IgD-negative memory B cell (primary cell): ENCODE results near the gene CALCR. TPM values are rescaled to one million over a fixed set of nuclear protein-coding genes. Genes with fewer than 3 reads are reported as not detected.
"Not testable (repeated sequence)": the region's sequence is repeated elsewhere in the genome, so short reads cannot be mapped to it uniquely, and the experiment has no call there.

Source experiments
- H3K27ac Mint-ChIP-seq, 3 donors: one replicate each; pipeline ENCODE4 v1.8.0; 2020 to 2022; ENCODE audit warnings: mild to moderate bottlenecking in 3 of 3, mixed read lengths in 3 of 3, moderate library complexity in 1 of 3
- H3K27me3 Mint-ChIP-seq: one replicate; pipeline ENCODE4 v1.8.0; 2021; ENCODE audit warnings: mixed read lengths
- H3K36me3 Mint-ChIP-seq: one replicate; pipeline ENCODE4 v1.8.0; 2020; ENCODE audit warnings: mild to moderate bottlenecking, mixed read lengths
- H3K4me1 Mint-ChIP-seq, 3 donors: one replicate each; pipeline ENCODE4 v1.8.0; 2020 to 2022; ENCODE audit warnings: mixed read lengths in 3 of 3, mild to moderate bottlenecking in 1 of 3
- H3K4me3 Mint-ChIP-seq, 4 donors: one replicate each; pipeline ENCODE4 v1.8.0; 2020 to 2022; ENCODE audit warnings: mild to moderate bottlenecking in 4 of 4, mixed read lengths in 4 of 4, moderate library complexity in 3 of 4
- H3K9me3 Mint-ChIP-seq, 3 donors: one replicate each; pipeline ENCODE4 v1.8.0; 2020 to 2021; ENCODE audit warnings: mixed read lengths in 3 of 3, mild to moderate bottlenecking in 1 of 3
- polyA plus RNA-seq: library from polyadenylated mRNA; unstranded; fragments of 300-500 nt; fragmentation: Illumina TruSeq; gene quantifications from one replicate; pipeline ENCODE4 v1.2.3, GENCODE V29; 2021

The CALCR gene
- polyA plus RNA-seq, 1 donor from 2014 or later, result not detected

- peaks cover 3 to 5% (median 5%) of the 10 kb centered on the region in 3 donors for H3K4me1 Mint-ChIP-seq
- H3K9me3 Mint-ChIP-seq, result no peaks in the 10 kb centered on the region
- no peaks in the 10 kb centered on the region for H3K27me3 Mint-ChIP-seq
- no peaks in the 10 kb centered on the region for H3K36me3 Mint-ChIP-seq
- H3K27ac Mint-ChIP-seq, result no peak overlapping the region
- H3K4me3 Mint-ChIP-seq, result no peak overlapping the region
Measured at GRCh38 chr7:93535616-93536015, 38.9 kb downstream of the CALCR start.

- Mint-ChIP-seq H3K4me1 (peaks cover 3 to 5% (median 5%) of the 10 kb centered on the region in 3 donors), H3K36me3 (no peaks in the 10 kb centered on the region), H3K27ac (no peak overlapping the region), H3K27me3 (no peaks in the 10 kb centered on the region), H3K4me3 (no peak overlapping the region), H3K9me3 (no peaks in the 10 kb centered on the region)
Measured at GRCh38 chr7:93530701-93531100, 43.8 kb downstream of the CALCR start.

GRCh38 chr7:93516834-93517233 is 57.7 kb downstream of the CALCR start:
- H3K27me3 Mint-ChIP-seq, result no peaks in the 10 kb centered on the region
- H3K36me3 Mint-ChIP-seq, result peaks cover 1% of the 10 kb centered on the region
- no peak overlapping the region for H3K4me3 Mint-ChIP-seq
- no peak overlapping the region for H3K27ac Mint-ChIP-seq
- no peaks in the 10 kb centered on the region for H3K9me3 Mint-ChIP-seq
- peaks cover 0 to 3% (median 0%) of the 10 kb centered on the region in 3 donors for H3K4me1 Mint-ChIP-seq

- Mint-ChIP-seq H3K36me3 (peaks cover 3% of the 10 kb centered on the region), H3K4me3 (no peak overlapping the region), H3K27me3 (no peaks in the 10 kb centered on the region), H3K27ac (no peak overlapping the region), H3K9me3 (no peaks in the 10 kb centered on the region), H3K4me1 (peaks cover 0 to 3% (median 2%) of the 10 kb centered on the region in 3 donors)
Measured at GRCh38 chr7:93515144-93515543, 59.4 kb downstream of the CALCR start.

GRCh38 chr7:93509303-93509702 is 65.2 kb downstream of the CALCR start:
- Mint-ChIP-seq H3K27me3 (no peaks in the 10 kb centered on the region), H3K4me3 (no peak overlapping the region), H3K27ac (no peak overlapping the region), H3K9me3 (no peaks in the 10 kb centered on the region), H3K36me3 (peaks cover 3% of the 10 kb centered on the region), H3K4me1 (peaks cover 0 to 3% (median 2%) of the 10 kb centered on the region in 3 donors)

- Mint-ChIP-seq H3K4me1 (no peaks in the 10 kb centered on the region), H3K4me3 (no peak overlapping the region), H3K36me3 (no peaks in the 10 kb centered on the region), H3K27me3 (peaks cover 5% of the 10 kb centered on the region), H3K27ac (no peak overlapping the region), H3K9me3 (peaks cover 0 to 2% (median 0%) of the 10 kb centered on the region in 3 donors)
Measured at GRCh38 chr7:93503088-93503487, 71.4 kb downstream of the CALCR start.

- not testable (repeated sequence) for H3K27me3 Mint-ChIP-seq, H3K4me1 Mint-ChIP-seq, H3K27ac Mint-ChIP-seq, H3K9me3 Mint-ChIP-seq, H3K4me3 Mint-ChIP-seq, H3K36me3 Mint-ChIP-seq
Measured at GRCh38 chr7:93491860-93492259, 82.7 kb downstream of the CALCR start.

- Mint-ChIP-seq H3K9me3 (no peaks in the 10 kb centered on the region), H3K36me3 (no peaks in the 10 kb centered on the region), H3K27me3 (peaks cover 2% of the 10 kb centered on the region), H3K4me1 (no peaks in the 10 kb centered on the region), H3K27ac (no peak overlapping the region), H3K4me3 (no peak overlapping the region)
Measured at GRCh38 chr7:93476491-93477344, 97.8 kb downstream of the CALCR start.

GRCh38 chr7:93475811-93476210 is 98.7 kb downstream of the CALCR start:
- Mint-ChIP-seq H3K4me3 (no peak overlapping the region), H3K27me3 (peaks cover 2% of the 10 kb centered on the region), H3K36me3 (no peaks in the 10 kb centered on the region), H3K9me3 (no peaks in the 10 kb centered on the region), H3K4me1 (no peaks in the 10 kb centered on the region), H3K27ac (peak overlapping the region in 1 of 3 donors; percentile 72)

- H3K27me3 Mint-ChIP-seq, result peaks cover 2% of the 10 kb centered on the region
- no peak overlapping the region for H3K4me3 Mint-ChIP-seq
- peaks cover 0 to 5% (median 2%) of the 10 kb centered on the region in 3 donors for H3K4me1 Mint-ChIP-seq
- no peaks in the 10 kb centered on the region for H3K36me3 Mint-ChIP-seq
- no peaks in the 10 kb centered on the region for H3K9me3 Mint-ChIP-seq
- no peak overlapping the region for H3K27ac Mint-ChIP-seq
Measured at GRCh38 chr7:93471456-93471855, 103.1 kb downstream of the CALCR start.

GRCh38 chr7:93463764-93464163 is 110.8 kb downstream of the CALCR start:
- Mint-ChIP-seq H3K27ac (no peak overlapping the region), H3K36me3 (no peaks in the 10 kb centered on the region), H3K4me3 (no peak overlapping the region), H3K9me3 (no peaks in the 10 kb centered on the region), H3K4me1 (peaks cover 0 to 2% (median 0%) of the 10 kb centered on the region in 3 donors), H3K27me3 (no peaks in the 10 kb centered on the region)

- Mint-ChIP-seq H3K27ac (no peak overlapping the region), H3K36me3 (no peaks in the 10 kb centered on the region), H3K9me3 (no peaks in the 10 kb centered on the region), H3K4me3 (no peak overlapping the region), H3K27me3 (no peaks in the 10 kb centered on the region), H3K4me1 (no peaks in the 10 kb centered on the region)
Measured at GRCh38 chr7:93461350-93461749, 113.2 kb downstream of the CALCR start.

- Mint-ChIP-seq H3K4me1 (no peaks in the 10 kb centered on the region), H3K36me3 (no peaks in the 10 kb centered on the region), H3K27me3 (peaks cover 5% of the 10 kb centered on the region), H3K27ac (no peak overlapping the region), H3K9me3 (no peaks in the 10 kb centered on the region), H3K4me3 (no peak overlapping the region)
Measured at GRCh38 chr7:93453262-93453661, 121.3 kb downstream of the CALCR start.

- no peak overlapping the region for H3K4me3 Mint-ChIP-seq
- H3K36me3 Mint-ChIP-seq, result no peaks in the 10 kb centered on the region
- no peaks in the 10 kb centered on the region for H3K9me3 Mint-ChIP-seq
Measured at GRCh38 chr7:93448176-93448575, 126.3 kb downstream of the CALCR start.

GRCh38 chr7:93447509-93447908 is 127.0 kb downstream of the CALCR start:
- Mint-ChIP-seq H3K27ac (no peak overlapping the region), H3K9me3 (no peaks in the 10 kb centered on the region), H3K27me3 (peaks cover 2% of the 10 kb centered on the region), H3K36me3 (no peaks in the 10 kb centered on the region), H3K4me3 (no peak overlapping the region), H3K4me1 (peaks cover 0 to 3% (median 0%) of the 10 kb centered on the region in 3 donors)

More at GRCh38 chr7:93448176-93448575, 126.3 kb downstream of the CALCR start:
- Mint-ChIP-seq H3K27ac (no peak overlapping the region), H3K4me1 (no peaks in the 10 kb centered on the region), H3K27me3 (peaks cover 3% of the 10 kb centered on the region)
